GM18873 (cell line): ENCODE measurements around the gene CWC22.
"Not testable (repeated sequence)": the region's sequence is repeated elsewhere in the genome, so short reads cannot be mapped to it uniquely, and the experiment has no call there.

Source experiments
- ATAC-seq: cut with Tn5 transposase; IDR thresholded peaks from one replicate; pipeline ENCODE4 v1.9.1; 2021; ENCODE audit warnings: mild to moderate bottlenecking, moderate library complexity, moderate number of reproducible peaks; ENCODE audit not compliant: unreplicated experiment, low FRiP score

CWC22 gene

GRCh38 chr2:179953359-179953758, 53.7 kb downstream of the CWC22 start:
- ATAC-seq: no peak

DNA sequence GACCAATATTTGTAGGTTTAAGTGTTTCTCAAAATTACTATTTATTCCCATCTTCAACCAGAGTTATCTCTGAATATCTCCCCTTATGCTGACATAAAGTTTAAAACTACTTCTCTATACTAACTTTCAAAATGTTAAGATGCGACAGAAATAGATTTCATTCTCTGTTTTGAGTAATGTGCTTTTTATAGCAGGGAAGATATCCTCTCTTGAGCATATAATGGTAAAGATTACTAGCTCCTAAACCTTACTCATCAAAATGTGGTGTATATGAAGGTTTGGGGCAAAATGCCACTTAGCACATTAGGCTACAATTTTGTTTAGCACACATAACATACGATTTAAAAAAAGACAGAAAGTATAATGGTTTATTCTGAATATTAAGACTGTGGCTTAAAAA, 54.4 kb downstream of the CWC22 start:
- no peak for ATAC-seq

DNA sequence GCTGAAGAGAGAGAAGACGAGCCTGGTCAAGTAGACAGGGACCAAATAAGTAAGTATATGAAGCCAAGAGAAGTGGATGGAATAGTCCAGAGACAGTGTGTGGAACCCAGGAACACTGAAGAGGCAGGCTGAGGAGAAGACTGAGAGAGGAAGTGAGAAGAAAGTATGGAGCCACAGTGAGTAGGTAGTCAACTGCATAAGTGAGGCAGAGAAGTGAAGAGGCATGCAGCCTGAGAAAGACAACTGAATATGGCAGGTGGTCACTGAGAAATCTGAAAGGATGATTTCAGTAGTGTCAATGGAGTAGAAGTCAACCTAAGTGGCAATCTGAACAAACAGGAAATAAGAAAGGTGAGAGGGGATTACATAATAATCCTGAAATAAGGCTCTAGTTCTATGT, 55.4 kb downstream of the CWC22 start:
- no peak for ATAC-seq

DNA sequence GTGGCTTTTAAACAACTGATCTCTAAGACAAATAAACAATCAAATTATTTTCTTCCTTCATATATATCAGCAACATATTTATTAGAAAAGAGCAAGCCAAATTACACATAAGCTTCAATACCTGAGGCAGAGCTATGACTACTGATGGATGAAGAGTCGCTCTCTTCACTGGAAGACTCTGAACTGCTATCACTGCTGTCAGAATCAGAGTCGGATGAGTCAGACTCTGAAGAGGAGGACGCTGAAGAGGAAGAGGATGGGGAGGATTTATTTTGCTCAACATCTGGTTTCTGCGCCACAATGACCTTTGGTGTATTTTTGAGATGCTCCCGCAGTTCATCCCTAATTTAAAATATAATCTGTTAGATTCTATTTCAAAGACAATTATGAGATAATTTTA, 56.7 kb downstream of the CWC22 start:
- no peak for ATAC-seq

- no peak for ATAC-seq
These were observed 57.7 kb downstream of the CWC22 start for GRCh38 chr2:179949438-179949837.

DNA sequence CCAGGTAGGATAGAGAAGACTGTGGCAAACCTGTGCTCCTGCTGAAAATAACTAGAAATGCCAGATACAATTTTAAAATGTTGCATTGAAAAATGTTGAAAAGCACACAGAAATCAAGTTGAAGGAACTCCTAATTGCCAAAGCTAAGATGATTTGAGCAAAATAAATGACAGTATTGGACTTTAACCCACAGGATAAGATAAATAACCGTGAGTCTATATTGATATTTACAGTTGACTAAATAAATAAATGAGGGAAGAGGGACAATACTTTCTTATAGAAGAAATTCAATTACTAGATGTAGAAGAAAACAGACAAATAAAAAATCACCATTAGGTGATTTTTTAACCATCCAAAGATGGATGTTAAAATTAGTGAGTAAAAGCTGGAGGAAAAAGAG, 59.0 kb downstream of the CWC22 start:
- ATAC-seq: no peak

DNA sequence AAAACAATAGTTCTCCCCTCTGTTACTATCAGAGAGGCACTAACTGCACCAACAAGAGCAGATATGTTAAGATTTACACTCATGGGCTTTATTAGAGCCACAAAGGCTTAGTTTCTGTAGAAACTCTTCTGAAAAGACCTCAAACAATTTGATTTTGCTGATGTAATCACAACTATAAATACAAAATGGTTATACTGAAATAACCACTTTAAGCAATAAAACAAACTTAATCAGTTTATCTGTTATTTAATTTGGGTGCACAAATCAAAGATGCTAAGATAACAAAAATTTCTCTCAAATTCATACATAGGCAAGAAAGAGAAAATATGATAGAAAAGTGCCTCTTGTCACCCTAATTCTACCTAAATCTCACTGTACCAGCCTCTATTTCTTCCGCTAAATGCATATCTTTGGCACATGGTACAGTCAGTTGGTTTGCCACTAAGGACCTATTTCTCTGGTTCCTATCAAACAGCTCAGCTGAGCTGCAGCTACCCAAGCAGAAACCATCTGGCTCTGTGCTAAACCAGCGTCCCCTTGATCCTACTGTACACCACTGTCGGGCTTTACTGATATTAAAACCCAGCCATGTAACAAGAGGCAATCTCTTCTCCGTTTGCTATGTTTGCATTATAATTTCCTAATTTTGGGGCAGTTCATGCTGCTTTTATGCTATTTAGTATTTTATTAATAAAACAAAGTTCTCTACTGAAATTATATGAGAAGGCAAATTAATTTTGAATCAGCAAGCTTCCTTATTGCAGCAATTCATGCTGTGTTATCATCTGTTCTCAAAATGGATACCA, 60.1 kb downstream of the CWC22 start:
- ATAC-seq: no peak

GRCh38 chr2:179946346-179946745, 60.8 kb downstream of the CWC22 start:
- no peak for ATAC-seq

- ATAC-seq: no peak
These were observed 67.8 kb downstream of the CWC22 start for GRCh38 chr2:179939259-179939658.

GRCh38 chr2:179938026-179938425, 69.1 kb downstream of the CWC22 start:
- no peak for ATAC-seq

GRCh38 chr2:179936654-179937053, 70.4 kb downstream of the CWC22 start:
- ATAC-seq: peak; percentile 42

DNA sequence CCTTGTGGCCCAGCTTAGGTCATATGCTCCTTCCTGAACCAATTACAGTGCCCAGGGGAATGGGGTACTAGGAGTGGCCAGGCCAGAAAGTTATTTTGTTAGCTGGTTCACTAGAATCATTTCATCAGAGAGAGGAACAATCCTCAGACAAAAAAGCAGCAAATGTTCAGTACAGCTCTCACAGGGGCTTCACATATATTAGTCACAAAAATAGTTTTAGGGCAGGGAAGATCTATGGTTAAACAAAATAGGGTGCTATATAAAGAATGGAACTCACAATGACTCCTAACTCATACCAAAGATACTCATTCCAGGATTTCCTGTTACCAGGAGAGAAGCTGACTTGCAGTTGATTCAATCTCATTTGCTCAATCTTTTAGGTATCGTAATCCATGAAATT, 71.0 kb downstream of the CWC22 start:
- ATAC-seq: no peak

DNA sequence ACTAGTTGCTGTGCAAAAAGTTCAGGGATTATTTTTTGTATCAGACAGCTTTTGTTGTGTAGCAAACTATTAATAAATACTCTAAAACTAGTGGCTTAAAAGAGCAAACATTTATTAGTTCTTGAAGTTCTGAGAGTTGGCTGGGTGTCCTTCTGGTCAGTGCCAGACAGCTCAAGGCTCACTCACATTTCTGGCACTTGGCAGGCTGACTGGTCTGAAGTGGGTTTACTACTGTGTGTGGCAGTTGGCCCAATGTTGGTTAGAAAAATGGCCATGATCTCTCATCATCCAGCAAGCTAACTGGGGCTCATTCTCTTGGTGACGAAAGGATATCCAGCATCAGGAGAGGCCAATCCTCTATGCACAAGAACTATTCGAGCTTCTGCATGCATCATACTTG, 74.3 kb downstream of the CWC22 start:
- no peak for ATAC-seq

- ATAC-seq: no peak
These were observed 75.6 kb downstream of the CWC22 start for GRCh38 chr2:179931502-179931901.

GRCh38 chr2:179929997-179930396, 77.1 kb downstream of the CWC22 start:
- ATAC-seq: not testable (repeated sequence)

GRCh38 chr2:179927041-179927440, 80.1 kb downstream of the CWC22 start:
- no peak for ATAC-seq

DNA sequence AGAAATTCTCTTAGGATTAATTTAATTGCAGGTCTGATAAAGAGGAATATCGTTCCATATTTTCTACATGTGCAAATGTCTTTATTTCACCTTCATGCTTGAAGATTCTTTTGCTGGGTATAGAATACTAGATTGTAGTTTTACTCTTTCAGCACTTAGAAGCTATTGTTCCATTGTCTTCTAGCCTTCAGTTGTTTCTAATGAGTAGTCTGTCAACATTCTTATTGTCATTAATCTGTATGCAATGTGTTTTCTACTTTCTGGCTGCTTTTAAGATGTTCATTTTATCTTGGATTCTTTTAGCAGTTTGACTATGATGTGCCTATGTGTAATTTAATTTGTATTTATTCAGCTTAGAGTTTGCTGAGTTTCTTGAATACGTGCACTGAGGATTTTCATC, 81.4 kb downstream of the CWC22 start:
- ATAC-seq: no peak

DNA sequence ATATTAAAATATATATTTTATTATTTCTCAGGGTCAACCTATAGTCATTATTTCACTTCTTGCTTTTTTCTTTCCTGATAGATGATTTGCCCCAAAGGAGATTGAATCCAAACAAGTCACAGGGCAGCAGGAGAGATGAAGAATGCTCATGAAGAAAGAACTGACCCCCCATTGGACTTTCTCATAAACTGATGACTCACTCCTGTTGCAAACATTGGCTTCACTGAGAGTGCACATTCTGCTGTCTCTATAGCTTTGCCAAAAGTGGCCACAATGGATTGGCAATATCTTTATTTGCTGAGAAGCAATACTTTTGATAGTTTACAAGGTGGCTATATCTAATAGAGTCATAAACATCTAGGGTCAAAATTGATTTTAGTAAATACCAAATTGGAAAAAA, 89.8 kb downstream of the CWC22 start:
- no peak for ATAC-seq

DNA sequence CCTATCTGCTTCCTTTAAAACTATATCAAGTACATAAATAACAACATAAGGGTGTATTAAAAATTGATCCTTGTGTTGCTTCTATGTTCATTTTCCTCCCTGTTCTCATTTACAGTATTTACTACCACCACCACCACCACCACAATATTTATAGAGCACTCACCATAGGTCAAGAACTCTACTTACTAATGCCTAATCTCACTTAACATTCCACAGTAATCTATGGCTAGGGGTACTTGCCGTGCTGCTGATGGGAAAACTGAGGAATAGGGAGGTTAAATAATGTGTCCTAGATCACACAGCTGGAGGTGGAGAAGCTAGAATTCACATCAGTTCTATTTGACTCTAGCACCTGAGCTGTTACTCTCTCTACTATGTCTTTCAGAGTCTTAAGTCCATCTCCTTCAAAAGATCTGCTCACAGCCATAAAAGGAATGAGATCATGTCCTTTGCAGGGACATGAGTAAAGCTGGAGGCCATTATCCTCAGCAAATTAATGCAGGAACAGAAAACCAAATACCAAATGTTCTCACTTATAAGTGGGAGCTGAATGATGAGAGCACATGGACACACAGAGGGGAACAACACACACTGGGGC, 91.6 kb downstream of the CWC22 start:
- no peak for ATAC-seq

DNA sequence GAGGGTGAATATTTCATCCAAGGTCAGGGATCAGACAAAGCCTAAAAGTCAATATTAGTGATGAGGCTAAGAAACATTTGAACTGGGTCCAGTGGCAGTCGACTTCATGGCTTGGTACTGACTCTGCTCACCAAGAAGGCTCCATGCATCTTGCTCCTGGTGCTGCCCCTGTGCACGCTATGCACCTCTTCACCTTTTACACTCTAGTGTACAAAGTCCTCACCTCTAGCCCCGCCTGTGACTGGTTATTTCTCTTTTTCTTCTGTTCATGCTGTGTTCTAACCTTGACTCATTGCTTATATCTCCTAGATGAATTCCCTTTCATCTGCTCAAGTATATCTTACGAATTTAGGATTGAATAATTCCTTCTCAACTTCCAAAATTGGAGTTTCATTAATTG, 93.3 kb downstream of the CWC22 start:
- ATAC-seq: no peak

DNA sequence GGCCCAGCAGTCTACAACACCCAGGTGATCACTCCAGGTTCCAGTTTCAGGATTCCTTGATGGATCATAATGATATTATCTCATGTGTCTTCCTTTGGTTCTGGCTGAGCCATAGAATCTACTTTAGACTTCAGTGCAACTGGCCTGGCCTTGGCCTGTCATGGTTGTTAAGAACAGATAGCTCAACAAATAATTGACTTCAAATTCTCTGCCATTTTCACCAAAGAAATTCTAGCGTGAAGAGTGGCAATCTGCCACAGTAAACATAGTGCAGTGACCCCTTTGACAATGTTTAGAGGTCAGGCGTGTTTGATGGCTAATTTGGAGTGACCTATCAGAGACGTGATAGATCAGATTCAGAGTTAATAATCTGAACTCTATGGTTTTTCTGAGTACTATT, 95.5 kb downstream of the CWC22 start:
- ATAC-seq: no peak

GRCh38 chr2:179910735-179911113, 96.4 kb downstream of the CWC22 start:
- no peak for ATAC-seq
